PC-3 (cell line): ENCODE data around the gene ACOT11. TPM values are rescaled to one million over a fixed set of nuclear protein-coding genes. Genes with fewer than 3 reads are reported as not detected.

Experiments
- ATAC-seq: fragments of 200-7000 bp; cut with Tn5 transposase; 2 replicates; pipeline ENCODE4 v1.9.1; 2020; ENCODE audit warnings: mild to moderate bottlenecking, moderate library complexity
- BruUV-seq: library from RNA; stranded (reverse); fragments of 400-500 nt; replicated peaks from 2 replicates; lab custom pipeline; 2021; lab: Mats Ljungman, UMichigan
- CTCF ChIA-PET: fragments of 300-600 bp; sonication (Branson Sonifier 250); formaldehyde crosslinking; loops from one replicate; lab custom pipeline; 2022; ENCODE audit warnings: antibody characterized with exemption; lab: Charles Lee
- POLR2A ChIA-PET: fragments of 300-600 bp; sonication (Branson Sonifier 250); formaldehyde crosslinking; loops from one replicate; lab custom pipeline; 2022; ENCODE audit warnings: antibody characterized with exemption; ENCODE audit not compliant: unreplicated experiment; lab: Charles Lee
- DNase-seq: peaks from one replicate; pipeline ENCODE4 v3.0.0-alpha.2; 2015
- H2AFZ ChIP-seq: fragments of 300-600 bp; sonication (generic); 2 replicates; pipeline ENCODE4 v1.6.0; 2016; ENCODE audit warnings: antibody characterized with exemption, low read length
- H3F3A ChIP-seq: fragments of 300-600 bp; sonication (generic); one replicate; pipeline ENCODE4 v1.6.0; 2017; ENCODE audit warnings: antibody characterized with exemption, low read length, control low read depth, mild to moderate bottlenecking; ENCODE audit not compliant: unreplicated experiment
- H3K27ac ChIP-seq: fragments of 300-600 bp; sonication (generic); 2 replicates; pipeline ENCODE4 v1.5.1; 2016; ENCODE audit warnings: mild to moderate bottlenecking, low read length
- H3K27me3 ChIP-seq: fragments of 300-600 bp; sonication (generic); 2 replicates; pipeline ENCODE4 v1.6.1; 2016; ENCODE audit warnings: low read length, mixed read lengths
- H3K36me3 ChIP-seq: fragments of 300-600 bp; sonication (generic); 2 replicates; pipeline ENCODE4 v1.6.1; 2016; ENCODE audit warnings: low read depth, mixed run types, low read length, mixed read lengths
- H3K4me1 ChIP-seq: fragments of 300-600 bp; sonication (generic); 2 replicates; pipeline ENCODE4 v1.5.1; 2016; ENCODE audit warnings: low read length; ENCODE audit not compliant: insufficient read depth
- H3K4me2 ChIP-seq: fragments of 300-600 bp; sonication (generic); 2 replicates; pipeline ENCODE4 v1.6.0; 2016; ENCODE audit warnings: low read length
- H3K4me3 ChIP-seq: fragments of 300-600 bp; sonication (generic); 2 replicates; pipeline ENCODE4 v1.5.1; 2016; ENCODE audit warnings: mild to moderate bottlenecking, low read length, mixed read lengths
- H3K79me2 ChIP-seq: fragments of 300-600 bp; sonication (generic); 2 replicates; pipeline ENCODE4 v1.6.1; 2017; ENCODE audit warnings: low read length, mixed read lengths
- H3K9ac ChIP-seq: fragments of 300-600 bp; sonication (generic); 2 replicates; pipeline ENCODE4 v1.6.0; 2016; ENCODE audit warnings: mild to moderate bottlenecking, low read length
- H3K9me2 ChIP-seq: fragments of 300-600 bp; sonication (generic); replicated peaks from 2 replicates; pipeline ENCODE4 v1.6.1; 2016; ENCODE audit warnings: mixed run types, low read length, mixed read lengths
- H3K9me3 ChIP-seq: fragments of 300-600 bp; sonication (generic); 2 replicates; pipeline ENCODE4 v1.6.1; 2016; ENCODE audit warnings: low read length, mixed read lengths
- H4K20me1 ChIP-seq: fragments of 300-600 bp; sonication (generic); 2 replicates; pipeline ENCODE4 v1.6.1; 2016; ENCODE audit warnings: low read length, mixed read lengths
- CTCF ChIP-seq: fragments of 300-600 bp; sonication (generic); conservative IDR thresholded peaks from 2 replicates; pipeline ENCODE4 v1.5.1; 2017; ENCODE audit warnings: antibody characterized with exemption, low read depth, mild to moderate bottlenecking, low read length
- EZH2 ChIP-seq: fragments of 300-600 bp; sonication (generic); IDR thresholded peaks from one replicate; pipeline ENCODE4 v1.6.1; 2017; ENCODE audit warnings: antibody characterized with exemption, mild to moderate bottlenecking, low read length; ENCODE audit not compliant: unreplicated experiment
- EZH2phosphoT487 ChIP-seq: fragments of 300-600 bp; sonication (generic); IDR thresholded peaks from 2 replicates; pipeline ENCODE4 v1.6.1; 2018; ENCODE audit warnings: mild to moderate bottlenecking, antibody characterized with exemption, low read length, borderline replicate concordance
- intact Hi-C: fragments of 100-400 bp; cut with micrococcal nuclease; formaldehyde crosslinking; loops from 2 replicates; pipeline ENCODE4 v1.9.0; 2023
- total RNA-seq: library from RNA; depleted of rRNA; stranded (reverse); fragments of >200 nt; gene quantifications from 2 replicates; pipeline ENCODE4 v1.2.3, GENCODE V29; 2014

The ACOT11 gene
- total RNA-seq, 1 experiment from 2014 or later = 5.0 TPM

- TF ChIP-seq EZH2 = no peak
- no peak for TF ChIP-seq CTCF
- no peak for TF ChIP-seq EZH2phosphoT487
- Histone ChIP-seq H3K9ac (no peak overlapping the region), H3K79me2 (no peaks in the 10 kb centered on the region), H3K4me2 (no peak overlapping the region), H3K36me3 (no peaks in the 10 kb centered on the region), H2AFZ (no peak overlapping the region), H3K4me1 (peaks cover 4% of the 10 kb centered on the region; the same call in 1 of the 2 replicates), H3K9me2 (no peaks in the 10 kb centered on the region), H3K27ac (no peak overlapping the region), H3F3A (no peaks in the 10 kb centered on the region), H4K20me1 (no peaks in the 10 kb centered on the region), H3K4me3 (no peak overlapping the region), H3K27me3 (no peaks in the 10 kb centered on the region), H3K9me3 (no peaks in the 10 kb centered on the region)
- no peak for DNase-seq
- ChIA-PET CTCF (no interaction called here), POLR2A (no interaction called here)
- intact Hi-C loops = no loop called here
- ATAC-seq = no peak
- no TSS peak for BruUV-seq
Measured at GRCh38 chr1:54609301-54609921, 61.4 kb downstream of the ACOT11 start.

GRCh38 chr1:54610048-54610447, 62.0 kb downstream of the ACOT11 start:
- ChIA-PET POLR2A (no interaction called here), CTCF (no interaction called here)
- no peaks in the 10 kb centered on the region for H3K4me1 ChIP-seq

More at GRCh38 chr1:54610048-54610447, 62.0 kb downstream of the ACOT11 start:
- Histone ChIP-seq H3K4me3 (no peak overlapping the region), H3K4me2 (no peak overlapping the region), H3K79me2 (no peaks in the 10 kb centered on the region), H3K27me3 (no peaks in the 10 kb centered on the region), H3F3A (no peaks in the 10 kb centered on the region), H3K9me2 (no peaks in the 10 kb centered on the region), H3K27ac (no peak overlapping the region), H2AFZ (no peak overlapping the region), H3K9me3 (no peaks in the 10 kb centered on the region), H3K36me3 (no peaks in the 10 kb centered on the region), H4K20me1 (no peaks in the 10 kb centered on the region), H3K9ac (no peak overlapping the region)
- BruUV-seq = no TSS peak
- no peak for ATAC-seq
- DNase-seq = no peak
- TF ChIP-seq EZH2phosphoT487 = no peak
- TF ChIP-seq CTCF = no peak
- no peak for TF ChIP-seq EZH2
- intact Hi-C loops = no loop called here
